Spinal cord (tissue), 10 donors: ENCODE results near the gene PUS3. TPM values are rescaled to one million over a fixed set of nuclear protein-coding genes. Genes with fewer than 3 reads are reported as not detected.
A peak's percentile ranks its signal among the peaks of the same experiment; 100 is the strongest.

Experiments
- DNase-seq, 6 donors: peaks; one replicate each; pipeline versions ENCODE4 v3.0.0 to v3.0.0-alpha.2; 2013 to 2015; ENCODE audit warnings: low spot score in 6 of 6, low read depth in 4 of 6
- H3K27ac ChIP-seq: one replicate; pipeline ENCODE4 v1.5.1; 2013; ENCODE audit warnings: low read depth, low read length, control low read depth
- H3K27me3 ChIP-seq: one replicate; pipeline ENCODE4 v1.6.1; 2013; ENCODE audit warnings: low read length; ENCODE audit not compliant: control insufficient read depth, insufficient read depth
- H3K36me3 ChIP-seq: one replicate; pipeline ENCODE4 v1.6.1; 2013; ENCODE audit warnings: low read length; ENCODE audit not compliant: control insufficient read depth, insufficient read depth
- H3K4me1 ChIP-seq: one replicate; pipeline ENCODE4 v1.6.1; 2013; ENCODE audit warnings: low read length; ENCODE audit not compliant: control insufficient read depth, insufficient read depth
- H3K4me3 ChIP-seq: one replicate; pipeline ENCODE4 v1.5.1; 2013; ENCODE audit warnings: low read depth, low read length, control low read depth
- H3K9me3 ChIP-seq: one replicate; pipeline ENCODE4 v1.6.1; 2013; ENCODE audit warnings: low read length; ENCODE audit not compliant: control insufficient read depth, insufficient read depth
- WGBS: methylation state at CpG from one replicate; pipeline ENCODE4 v1.1.5; 2013; ENCODE audit warnings: missing lambda C conversion rate; ENCODE audit not compliant: insufficient coverage; 5-methylcytosine and 5-hydroxymethylcytosine counted together
- polyA plus RNA-seq, 2 donors: library from polyadenylated mRNA; unstranded; fragments of 120-200 nt; gene quantifications; one replicate each; pipeline ENCODE4 v1.2.1, GENCODE V29; 2013; ENCODE audit not compliant: insufficient read length in 2 of 2
- total RNA-seq, 2 donors: library from RNA; depleted of rRNA in 1 of 2; stranded (reverse); fragments of 120-200 nt in 1 of 2; fragments of >200 nt in 1 of 2; gene quantifications; one replicate each; pipeline versions ENCODE4 v1.2.3 to v1.2.4, GENCODE V29; 2013 to 2014
- donor health status: healthy.

The PUS3 gene
- total and polyA plus RNA-seq, 4 donors, result 9.3 to 12.6 (median 11.0) TPM

DNA sequence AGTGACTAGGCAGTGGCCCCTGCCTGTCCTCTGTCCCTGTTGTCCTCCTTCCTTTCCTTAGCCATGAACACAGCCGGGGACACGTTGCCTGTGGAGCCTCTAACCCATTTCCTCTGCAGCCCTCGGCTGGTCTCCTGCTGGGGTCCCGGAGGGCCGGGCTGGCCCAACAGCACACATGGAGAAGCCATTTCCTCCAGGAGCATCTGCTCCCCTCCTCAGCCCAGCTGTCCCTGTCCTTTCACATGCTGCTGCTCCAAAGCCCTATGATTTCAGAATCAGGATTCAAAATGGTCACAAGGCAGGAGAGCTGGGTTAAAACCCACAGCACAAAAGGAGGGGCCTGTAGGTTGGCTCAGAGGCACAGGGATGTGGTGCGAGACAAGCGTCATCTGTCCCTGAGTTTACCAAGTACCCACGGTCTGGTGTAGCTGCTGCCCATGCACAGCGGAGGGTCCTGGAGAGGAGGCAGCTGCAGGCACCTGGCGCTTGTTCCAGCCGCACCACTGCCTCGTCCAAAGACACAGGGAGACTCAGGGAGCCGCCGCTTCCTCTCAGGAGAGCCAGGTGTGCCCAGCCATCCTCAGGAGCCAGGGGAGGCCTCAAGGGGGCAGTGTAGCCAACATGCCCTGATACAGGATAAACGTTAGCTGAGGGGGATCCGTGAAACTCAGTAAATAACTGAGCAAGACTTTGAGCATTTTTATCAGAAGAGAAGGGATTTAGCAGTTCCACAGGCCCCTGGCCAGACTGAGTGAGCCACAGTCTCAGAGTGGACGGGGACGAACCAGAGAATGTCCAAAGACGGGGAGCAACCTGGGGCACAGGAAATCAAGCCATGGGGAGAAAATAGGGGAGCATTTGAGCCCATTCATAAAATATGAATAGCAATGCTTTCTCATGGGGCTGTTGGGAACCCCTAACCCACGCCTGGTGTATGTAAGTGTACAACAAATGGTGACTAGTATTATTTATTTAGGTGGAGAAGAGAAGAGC, 38.9 kb upstream of the PUS3 start:
- 19% methylated on average over 18 of the region's 20 CpGs for WGBS

DNA sequence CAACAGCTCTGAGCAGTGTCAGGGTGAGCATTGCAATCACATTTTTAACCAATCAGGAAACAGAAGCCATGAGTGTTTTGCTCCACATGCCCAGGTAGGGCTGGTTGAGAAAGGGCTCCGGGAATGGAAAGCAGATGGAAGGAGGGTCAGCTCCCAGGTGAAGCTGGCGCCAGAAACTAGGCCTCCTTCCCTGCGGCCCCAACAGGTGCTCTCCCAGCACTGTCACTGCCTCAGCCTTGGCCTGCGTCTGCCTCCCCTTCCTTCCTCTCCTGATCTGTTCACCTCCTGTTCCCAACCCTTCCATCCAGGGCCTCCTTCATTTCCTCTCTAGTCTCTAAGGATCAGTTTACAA, 38.2 kb upstream of the PUS3 start:
- H3K4me1 ChIP-seq, result peaks cover 17% of the 10 kb centered on the region
- H3K27me3 ChIP-seq, result peaks cover 6% of the 10 kb centered on the region
- DNase-seq, result no peak
- no peak overlapping the region for H3K4me3 ChIP-seq
- no peaks in the 10 kb centered on the region for H3K9me3 ChIP-seq
- 67% methylated on average over 4 of the region's 4 CpGs for WGBS
- no peak overlapping the region for H3K27ac ChIP-seq
- no peaks in the 10 kb centered on the region for H3K36me3 ChIP-seq

More for the DNA sequence above, 38.9 kb upstream of the PUS3 start:
- Histone ChIP-seq H3K27me3 (peaks cover 6% of the 10 kb centered on the region), H3K4me1 (peaks cover 17% of the 10 kb centered on the region), H3K9me3 (no peaks in the 10 kb centered on the region), H3K4me3 (no peak overlapping the region), H3K27ac (no peak overlapping the region), H3K36me3 (no peaks in the 10 kb centered on the region)
- peak in 2 of 6 donors; percentile 47 to 60 for DNase-seq

DNA sequence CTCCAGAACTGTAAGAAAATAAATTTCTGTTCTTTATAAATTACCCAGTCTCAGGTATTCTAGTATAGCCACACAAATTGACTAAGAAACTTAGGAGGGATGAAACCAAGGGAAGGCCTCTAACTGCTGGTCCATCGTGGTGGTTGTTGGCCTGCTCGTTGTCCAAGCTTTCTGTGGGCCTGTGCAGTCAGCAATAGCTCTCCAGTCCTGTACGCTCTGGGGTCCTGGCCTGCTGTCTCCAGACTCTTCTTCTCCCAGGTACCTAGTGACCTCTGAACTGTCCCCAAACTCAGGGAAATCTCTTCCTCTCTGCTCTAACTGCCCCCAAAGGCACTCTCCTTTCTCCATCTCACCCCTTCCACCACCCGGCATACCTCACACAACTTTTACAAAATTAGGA, 37.1 kb upstream of the PUS3 start:
- 98% methylated on average over 3 of the region's 4 CpGs for WGBS
- Histone ChIP-seq H3K9me3 (no peaks in the 10 kb centered on the region), H3K4me1 (peaks cover 17% of the 10 kb centered on the region), H3K27me3 (peaks cover 6% of the 10 kb centered on the region), H3K4me3 (no peak overlapping the region), H3K36me3 (no peaks in the 10 kb centered on the region), H3K27ac (no peak overlapping the region)
- no peak for DNase-seq

DNA sequence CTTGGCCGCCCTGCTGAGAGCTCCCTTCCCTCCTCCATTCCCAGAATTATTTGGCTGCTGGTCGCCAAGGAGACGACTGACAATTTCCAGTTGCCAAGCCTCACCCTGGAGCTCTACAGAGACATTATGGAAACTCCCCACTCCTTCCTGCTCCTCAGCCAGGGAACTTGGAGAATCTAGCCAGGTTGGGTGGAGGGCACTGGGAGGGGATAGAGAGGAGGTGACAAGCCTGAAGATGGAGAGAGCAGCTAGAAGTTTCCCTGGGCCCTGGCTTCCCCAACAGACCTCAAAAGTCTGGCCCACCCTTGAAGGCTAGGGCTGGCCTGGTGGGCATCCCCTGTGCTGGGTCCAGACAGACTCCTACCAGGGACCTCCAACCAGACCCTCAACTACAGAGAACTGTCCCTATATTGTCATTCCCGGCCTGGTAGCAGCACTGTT, 36.1 kb upstream of the PUS3 start:
- Histone ChIP-seq H3K27me3 (peaks cover 6% of the 10 kb centered on the region), H3K36me3 (no peaks in the 10 kb centered on the region), H3K27ac (no peak overlapping the region), H3K4me1 (peaks cover 17% of the 10 kb centered on the region), H3K9me3 (no peaks in the 10 kb centered on the region), H3K4me3 (no peak overlapping the region)
- WGBS, result no CpG with 5 or more reads among the region's 4 CpGs
- DNase-seq, result peak in 1 of 6 donors; percentile 59

DNA sequence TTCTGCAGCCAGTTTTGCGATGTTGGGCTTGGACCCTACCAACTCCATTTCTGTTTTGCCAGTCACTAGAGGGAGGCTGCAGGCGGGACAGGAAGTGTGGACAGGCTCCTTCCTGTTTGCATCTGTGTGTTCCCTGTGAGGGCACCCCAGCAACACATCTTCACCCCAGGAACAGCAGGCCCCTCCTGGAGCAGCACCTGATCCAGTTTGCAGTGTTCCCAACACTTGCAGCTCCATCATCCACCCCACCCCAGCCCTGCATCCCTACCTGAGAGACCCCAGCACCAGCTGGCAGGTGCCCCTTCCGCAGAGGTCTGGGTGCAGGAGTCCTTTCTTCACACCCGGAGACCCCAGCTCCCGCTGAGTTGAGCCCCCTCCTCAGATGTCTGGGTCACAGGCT, 35.4 kb upstream of the PUS3 start:
- DNase-seq, result no peak
- Histone ChIP-seq H3K4me3 (no peak overlapping the region), H3K27ac (no peak overlapping the region), H3K36me3 (no peaks in the 10 kb centered on the region), H3K9me3 (no peaks in the 10 kb centered on the region), H3K4me1 (peaks cover 17% of the 10 kb centered on the region), H3K27me3 (peaks cover 6% of the 10 kb centered on the region)
- 95% methylated on average over 5 of the region's 5 CpGs for WGBS

DNA sequence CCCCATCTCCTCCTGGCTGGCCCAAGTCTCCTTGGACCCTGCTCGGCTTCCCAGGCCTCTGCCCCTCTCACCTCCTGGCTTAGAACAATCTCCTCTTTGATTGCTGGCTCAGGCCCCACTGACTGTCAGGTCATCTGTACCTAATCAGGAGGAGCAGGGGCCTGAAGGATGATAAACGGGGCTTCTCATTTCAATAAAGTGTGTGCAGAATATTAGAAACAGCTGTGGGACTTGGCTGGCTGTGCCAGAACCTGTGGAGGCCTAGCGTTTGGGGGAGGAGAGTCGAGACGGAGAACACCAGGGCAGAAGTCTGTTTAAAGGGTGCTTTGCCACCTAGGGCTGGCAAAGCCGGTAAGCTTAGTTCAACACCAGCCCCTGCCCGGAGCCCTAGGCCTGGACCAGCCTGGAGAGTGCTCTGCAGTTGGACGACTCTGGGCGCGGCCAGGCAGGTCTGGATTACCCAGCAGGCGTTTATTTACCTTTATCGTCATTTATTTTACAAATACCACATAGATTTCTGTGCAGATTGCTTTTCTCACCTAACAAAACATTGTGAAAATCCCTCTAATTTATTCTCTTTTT, 32.7 kb upstream of the PUS3 start:
- Histone ChIP-seq H3K9me3 (no peaks in the 10 kb centered on the region), H3K27me3 (no peaks in the 10 kb centered on the region), H3K27ac (peak overlapping the region; percentile 30), H3K4me1 (peaks cover 6% of the 10 kb centered on the region), H3K36me3 (no peaks in the 10 kb centered on the region), H3K4me3 (no peak overlapping the region)
- DNase-seq, result peak in 1 of 6 donors; percentile 35
- 71% methylated on average over 12 of the region's 12 CpGs for WGBS

DNA sequence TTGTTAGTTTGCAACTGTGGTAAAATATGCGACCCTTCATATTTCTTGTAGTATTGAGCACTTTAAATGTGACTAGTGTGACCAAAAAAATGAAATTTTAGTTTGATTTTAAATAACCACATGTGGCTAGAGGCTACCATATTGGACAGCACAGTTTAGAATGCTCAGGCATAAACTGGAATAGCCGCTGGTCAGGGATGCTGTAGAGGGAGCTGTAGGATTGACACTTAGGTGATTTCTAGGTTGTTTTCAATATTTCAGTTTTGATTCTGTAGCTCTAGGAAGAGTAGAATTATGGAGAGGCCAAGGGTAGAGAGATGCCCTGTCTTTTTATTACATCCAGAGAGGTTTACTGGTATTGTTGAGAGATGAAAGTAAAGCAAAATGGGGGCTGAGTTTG, 32.0 kb upstream of the PUS3 start:
- WGBS, result 100% methylated on average over 2 of the region's 2 CpGs
- H3K9me3 ChIP-seq, result no peaks in the 10 kb centered on the region
- DNase-seq, result no peak
- H3K4me3 ChIP-seq, result no peak overlapping the region
- no peaks in the 10 kb centered on the region for H3K36me3 ChIP-seq
- no peaks in the 10 kb centered on the region for H3K27me3 ChIP-seq
- peaks cover 6% of the 10 kb centered on the region for H3K4me1 ChIP-seq
- no peak overlapping the region for H3K27ac ChIP-seq

DNA sequence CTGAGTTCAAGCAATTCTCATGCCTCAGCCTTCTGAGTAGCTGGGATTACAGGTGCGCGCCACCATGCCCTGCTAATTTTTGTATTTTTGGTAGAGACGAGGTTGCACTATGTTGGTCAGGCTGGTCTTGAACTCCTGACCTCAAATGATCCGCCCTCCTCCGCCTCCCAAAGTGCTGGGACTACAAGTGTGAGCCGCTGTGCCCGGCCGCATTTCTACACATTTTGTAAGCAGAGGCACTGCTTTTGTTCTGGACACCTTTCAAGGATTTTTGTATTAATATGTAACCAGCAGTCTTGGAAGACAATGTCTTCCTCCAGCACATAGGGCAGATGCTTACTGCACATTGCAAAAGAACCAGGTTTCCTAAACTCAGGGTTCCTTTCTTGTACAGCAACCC, 31.5 kb upstream of the PUS3 start:
- 96% methylated on average over 6 of the region's 8 CpGs for WGBS
- DNase-seq, result no peak

DNA sequence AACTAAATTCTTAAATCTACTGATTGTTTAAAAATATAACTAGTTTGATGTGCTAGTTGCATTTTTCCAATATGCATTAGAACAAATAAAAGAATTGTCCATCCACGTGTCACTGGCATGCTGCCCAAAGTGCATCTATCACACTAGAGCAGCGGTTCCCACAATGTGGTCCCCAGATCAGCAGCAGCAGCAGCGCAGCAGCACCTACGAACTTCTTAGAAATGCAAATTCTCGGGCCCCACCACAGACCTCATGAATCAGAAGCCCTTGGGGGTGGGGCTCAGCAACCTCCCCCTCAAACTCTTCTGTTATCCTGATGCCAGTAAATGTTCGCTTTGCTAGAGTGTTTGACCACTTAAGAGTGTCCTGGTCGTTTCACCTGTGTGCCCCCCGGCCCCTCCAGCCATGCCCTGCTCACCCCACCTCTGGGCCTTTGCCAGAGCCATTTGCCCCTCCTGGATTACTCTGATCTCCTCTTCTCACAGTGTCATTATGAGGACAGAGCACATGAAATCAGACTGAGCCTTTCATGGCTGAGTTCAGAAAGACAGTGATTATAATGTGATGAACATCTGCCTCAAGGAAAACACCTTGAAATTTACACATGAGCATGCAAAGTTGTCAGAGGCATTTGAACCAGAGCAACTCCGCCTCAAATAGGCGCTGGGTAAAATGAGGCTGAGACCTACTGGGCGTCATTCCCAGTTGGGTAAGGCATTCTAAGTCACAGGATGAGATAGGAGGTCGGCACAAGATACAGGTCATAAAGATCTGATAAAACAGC, 30.2 kb upstream of the PUS3 start:
- no peak overlapping the region for H3K27ac ChIP-seq
- H3K4me3 ChIP-seq, result no peak overlapping the region
- H3K27me3 ChIP-seq, result no peaks in the 10 kb centered on the region
- H3K4me1 ChIP-seq, result no peaks in the 10 kb centered on the region
- WGBS, result 55% methylated on average over 10 of the region's 12 CpGs
- no peaks in the 10 kb centered on the region for H3K9me3 ChIP-seq
- H3K36me3 ChIP-seq, result no peaks in the 10 kb centered on the region
- no peak for DNase-seq

More for the DNA sequence above, 31.5 kb upstream of the PUS3 start:
- H3K4me1 ChIP-seq, result peaks cover 6% of the 10 kb centered on the region
- H3K27ac ChIP-seq, result no peak overlapping the region
- H3K27me3 ChIP-seq, result no peaks in the 10 kb centered on the region
- H3K9me3 ChIP-seq, result no peaks in the 10 kb centered on the region
- no peak overlapping the region for H3K4me3 ChIP-seq
- no peaks in the 10 kb centered on the region for H3K36me3 ChIP-seq
